Stomach (tissue), 4 donors: Measurements from ENCODE around the gene OR6B3.

Source experiments
- CTCF ChIP-seq, 7 experiments: fragments of 450-650 bp in 4 of 7; fragments of 200-600 bp in 3 of 7; sonication (generic) in 3 of 7; IDR thresholded peaks; one replicate each; pipeline ENCODE4 v1.5.1; 2016 to 2019; ENCODE audit warnings: antibody characterized with exemption in 7 of 7, control low read depth in 2 of 7, mild to moderate bottlenecking in 1 of 7
- POLR2A ChIP-seq, 4 donors: fragments of 450-650 bp; IDR thresholded peaks; one replicate each; pipeline ENCODE4 v1.6.1; 2016; ENCODE audit warnings: antibody characterized with exemption in 4 of 4, control low read depth in 2 of 4, mild to moderate bottlenecking in 1 of 4, moderate library complexity in 1 of 4
- POLR2AphosphoS5 ChIP-seq, 3 donors: sonication (generic); formaldehyde crosslinking; IDR thresholded peaks; one replicate each; pipeline ENCODE4 v1.6.1; 2016; ENCODE audit warnings: antibody characterized with exemption in 3 of 3

GRCh38 chr2:240041363-240041762, 12.0 kb downstream of the OR6B3 start:
- no peak for TF ChIP-seq POLR2AphosphoS5 (IDR thresholded peaks at IDR 0.05)
- TF ChIP-seq CTCF (IDR thresholded peaks at IDR 0.05) = no peak
- no peak for TF ChIP-seq POLR2A (IDR thresholded peaks at IDR 0.05)
